HG02571 (cell line): ENCODE data around the gene KLC3.
"Not testable (repeated sequence)": the region's sequence is repeated elsewhere in the genome, so short reads cannot be mapped to it uniquely, and the experiment has no call there.

Experiments
- ATAC-seq: cut with Tn5 transposase; IDR thresholded peaks from one replicate; pipeline ENCODE4 v1.9.1; 2021; ENCODE audit warnings: mild to moderate bottlenecking, moderate library complexity; ENCODE audit not compliant: unreplicated experiment

KLC3 gene

DNA sequence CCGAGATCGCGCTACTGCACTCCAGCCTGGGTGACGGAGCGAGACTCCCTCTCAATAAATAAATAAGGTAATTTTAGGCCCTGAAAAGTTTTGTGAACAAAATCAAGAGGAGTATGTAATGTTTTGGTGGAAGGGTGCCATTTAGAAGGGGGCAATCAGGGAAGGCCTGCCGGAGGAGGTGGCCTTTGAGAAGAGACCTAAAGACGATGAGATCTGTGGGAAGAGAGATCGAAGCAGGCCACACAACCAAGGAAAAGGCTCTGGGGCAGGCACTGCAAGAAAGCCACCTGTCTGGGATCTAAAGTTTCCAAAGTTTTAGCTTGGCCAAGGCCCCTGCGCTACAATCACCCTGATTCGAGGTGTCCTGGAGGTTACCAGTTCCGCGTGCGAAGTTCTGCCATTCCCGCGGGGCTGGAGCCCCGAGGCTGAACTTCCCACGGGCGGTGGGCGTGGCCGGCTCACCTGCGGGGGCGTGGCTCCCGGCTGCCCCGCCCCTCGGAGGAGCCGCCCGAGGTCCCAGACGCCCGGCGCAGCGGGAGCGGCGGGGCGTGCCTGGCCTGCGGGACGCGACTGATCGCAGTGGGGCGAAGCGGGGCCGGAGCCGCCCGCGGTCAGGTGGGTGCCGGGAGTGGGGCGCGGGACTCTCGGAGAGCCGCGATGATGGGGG, at the start of gene KLC3:
Gene KLC3 (plus strand): TSS at position 519 of the 667 bp plus-strand sequence. CDS start 4,792 bp downstream, outside the sequence.
- ATAC-seq = no peak

DNA sequence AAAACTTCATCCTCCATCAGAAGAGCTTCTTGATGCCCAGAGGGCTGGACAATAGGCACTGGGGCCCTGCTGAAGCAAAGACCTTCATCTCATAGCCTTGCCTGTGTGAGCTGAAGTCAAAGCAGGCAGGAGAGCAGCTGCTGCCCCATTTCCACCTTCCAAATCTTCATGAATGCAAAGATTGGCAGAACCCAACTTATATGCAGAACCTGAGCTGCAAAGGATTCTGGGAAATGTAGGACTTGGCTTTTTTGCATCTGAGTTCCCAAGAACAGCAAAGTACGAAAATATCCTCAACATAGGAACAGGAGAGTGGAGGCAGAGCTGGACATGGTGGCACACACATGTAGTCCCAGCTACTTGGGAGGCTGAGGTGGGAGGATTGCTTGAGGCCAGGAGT, 48.7 kb upstream of the KLC3 start:
- no peak for ATAC-seq

DNA sequence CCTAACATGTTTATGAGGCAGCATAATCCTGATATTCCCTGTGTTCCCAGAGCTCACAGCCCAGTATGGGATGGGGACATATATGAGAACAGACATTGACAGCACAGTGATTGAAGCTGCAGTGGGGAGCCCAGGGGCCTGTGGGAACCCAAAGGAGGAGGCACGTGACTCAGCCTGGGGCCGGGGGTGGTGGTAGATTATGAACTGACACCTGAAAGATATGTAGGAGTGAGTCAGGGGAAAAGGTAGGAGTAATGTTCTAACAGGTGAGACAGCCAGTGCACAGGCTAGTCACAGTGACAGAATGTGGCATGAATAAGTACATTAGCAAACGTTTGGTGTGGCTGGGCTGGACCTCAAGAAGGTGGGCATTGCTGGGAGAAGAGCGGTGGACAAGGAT, 46.9 kb upstream of the KLC3 start:
- ATAC-seq = no peak

DNA sequence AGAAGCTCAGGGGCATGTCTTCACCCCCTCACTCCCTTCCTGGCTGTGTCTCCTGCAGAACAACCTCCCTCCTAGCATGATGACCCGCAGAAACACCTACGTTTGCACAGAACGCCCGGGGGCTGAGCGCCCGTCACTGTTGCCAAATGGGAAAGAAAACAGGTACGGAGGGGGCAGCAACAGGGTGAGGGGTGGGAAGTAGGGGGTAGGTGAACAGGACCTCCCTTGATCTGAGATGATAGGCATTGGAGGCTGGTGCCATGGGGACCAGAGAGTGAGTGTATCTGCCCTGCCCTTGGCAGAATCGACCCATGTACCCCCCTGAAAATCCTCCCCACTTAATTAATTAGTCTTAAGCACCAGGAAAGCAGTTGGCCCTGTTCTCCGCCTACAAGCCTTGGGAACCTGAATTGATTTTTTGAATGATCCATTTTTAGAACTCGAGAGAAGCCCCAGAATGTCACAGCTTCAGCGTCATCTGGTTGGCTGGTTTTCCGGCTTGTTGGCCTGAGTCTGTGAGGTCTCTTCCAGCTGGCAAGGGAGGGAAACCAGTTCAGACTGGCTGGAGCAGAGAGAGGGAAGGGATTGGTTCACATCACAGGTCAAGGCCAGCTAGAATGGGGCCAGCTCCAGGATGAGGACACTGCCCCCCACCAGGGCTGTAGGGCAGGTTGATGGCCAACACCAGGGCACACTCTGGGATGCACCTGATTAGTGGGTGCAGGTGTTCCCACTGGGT, 46.1 kb upstream of the KLC3 start:
- no peak for ATAC-seq

DNA sequence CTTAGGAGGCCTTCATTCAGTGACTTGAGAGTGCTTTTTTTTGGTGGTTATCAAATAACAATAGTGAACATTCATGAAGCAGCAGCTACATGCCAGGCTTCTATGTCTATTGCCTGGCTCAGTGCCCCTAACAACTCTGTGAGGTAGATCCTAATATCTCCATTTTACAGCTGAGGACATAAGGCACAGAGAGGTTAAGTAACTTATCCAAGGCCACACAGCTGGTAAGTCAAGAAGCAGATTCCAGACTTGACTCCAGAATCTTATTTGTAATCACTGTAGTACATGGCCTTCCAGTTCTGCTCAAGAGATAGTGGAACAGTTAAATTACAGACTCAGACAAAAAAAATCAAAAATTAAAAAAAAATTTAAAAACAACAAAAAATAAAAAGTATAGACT, 44.7 kb upstream of the KLC3 start:
- no peak for ATAC-seq

DNA sequence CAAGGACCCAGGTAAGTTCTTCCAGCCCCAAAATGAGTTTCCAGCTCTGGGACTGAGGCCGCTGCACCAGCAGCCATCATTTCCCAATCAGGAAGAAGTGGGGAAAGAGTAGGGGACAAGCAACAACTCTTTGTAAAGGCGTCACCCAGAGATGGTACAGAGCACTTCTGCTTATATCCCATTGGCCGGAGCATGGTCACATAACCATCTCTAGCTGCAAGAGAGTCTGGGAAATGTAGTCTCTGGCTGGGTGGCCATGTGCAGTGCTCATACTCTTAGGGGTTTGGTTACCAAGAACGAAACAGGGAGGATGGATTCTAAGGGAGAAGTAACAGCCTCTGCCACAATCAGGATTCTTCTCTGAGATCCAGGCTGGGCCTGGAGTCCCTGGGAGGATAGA, 44.2 kb upstream of the KLC3 start:
- no peak for ATAC-seq

DNA sequence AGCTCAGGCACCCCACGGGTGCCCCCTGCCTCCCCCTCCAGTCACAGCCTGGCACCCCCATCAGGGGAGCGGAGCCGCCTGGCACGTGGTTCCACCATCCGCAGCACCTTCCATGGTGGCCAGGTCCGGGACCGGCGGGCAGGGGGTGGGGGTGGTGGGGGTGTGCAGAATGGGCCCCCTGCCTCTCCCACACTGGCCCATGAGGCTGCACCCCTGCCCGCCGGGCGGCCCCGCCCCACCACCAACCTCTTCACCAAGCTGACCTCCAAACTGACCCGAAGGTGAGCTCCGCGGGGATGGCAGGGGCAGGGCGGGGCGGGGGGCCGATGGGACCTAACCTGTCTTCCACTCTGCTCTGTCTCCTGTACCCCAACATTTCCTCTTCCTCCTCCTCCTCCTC, 42.9 kb upstream of the KLC3 start:
- ATAC-seq = no peak

DNA sequence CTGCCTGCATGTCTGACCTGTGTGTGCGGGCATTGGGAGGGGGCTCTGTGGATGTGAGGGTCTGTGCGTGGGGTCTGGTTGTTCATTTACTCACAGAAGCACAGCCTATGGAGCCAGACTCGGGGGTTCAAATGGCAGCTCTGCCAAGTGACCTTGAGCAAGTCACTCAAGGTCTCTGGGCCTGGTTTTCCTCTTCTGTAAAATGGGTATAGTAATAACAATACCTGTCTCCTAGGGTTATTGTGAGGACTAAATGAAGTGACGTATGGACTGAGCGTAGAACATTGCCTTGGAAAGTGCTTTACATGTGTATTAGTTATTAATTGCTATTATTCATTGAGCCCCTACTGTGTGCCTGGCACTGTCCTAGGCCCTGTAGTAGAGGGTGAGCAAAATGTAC, 42.3 kb upstream of the KLC3 start:
- no peak for ATAC-seq

DNA sequence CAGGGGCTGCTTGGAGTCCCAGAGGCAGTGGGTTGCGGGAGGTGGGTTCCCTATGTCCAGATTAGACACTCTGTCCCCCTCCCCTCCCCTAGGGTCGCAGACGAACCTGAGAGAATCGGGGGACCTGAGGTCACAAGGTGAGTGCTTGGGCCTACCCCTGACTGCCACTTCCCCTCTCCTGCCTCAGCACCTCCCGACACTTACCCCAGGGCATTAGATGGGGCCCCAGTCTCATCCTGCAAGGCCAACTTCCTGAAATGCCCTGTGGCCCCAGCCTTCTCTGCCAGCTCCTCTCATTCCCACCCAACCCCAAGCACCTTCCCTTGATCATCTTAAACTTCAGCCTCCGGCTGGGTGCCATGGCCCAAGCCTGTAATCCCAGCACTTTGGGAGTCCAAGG, 40.8 kb upstream of the KLC3 start:
- ATAC-seq = no peak

DNA sequence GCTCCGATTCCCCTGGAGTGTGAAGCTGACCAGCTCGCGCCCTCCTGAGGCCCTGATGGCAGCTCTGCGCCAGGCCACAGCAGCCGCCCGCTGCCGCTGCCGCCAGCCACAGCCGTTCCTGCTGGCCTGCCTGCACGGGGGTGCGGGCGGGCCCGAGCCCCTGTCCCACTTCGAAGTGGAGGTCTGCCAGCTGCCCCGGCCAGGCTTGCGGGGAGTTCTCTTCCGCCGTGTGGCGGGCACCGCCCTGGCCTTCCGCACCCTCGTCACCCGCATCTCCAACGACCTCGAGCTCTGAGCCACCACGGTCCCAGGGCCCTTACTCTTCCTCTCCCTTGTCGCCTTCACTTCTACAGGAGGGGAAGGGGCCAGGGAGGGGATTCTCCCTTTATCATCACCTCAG, 38.1 kb upstream of the KLC3 start:
- ATAC-seq = no peak

DNA sequence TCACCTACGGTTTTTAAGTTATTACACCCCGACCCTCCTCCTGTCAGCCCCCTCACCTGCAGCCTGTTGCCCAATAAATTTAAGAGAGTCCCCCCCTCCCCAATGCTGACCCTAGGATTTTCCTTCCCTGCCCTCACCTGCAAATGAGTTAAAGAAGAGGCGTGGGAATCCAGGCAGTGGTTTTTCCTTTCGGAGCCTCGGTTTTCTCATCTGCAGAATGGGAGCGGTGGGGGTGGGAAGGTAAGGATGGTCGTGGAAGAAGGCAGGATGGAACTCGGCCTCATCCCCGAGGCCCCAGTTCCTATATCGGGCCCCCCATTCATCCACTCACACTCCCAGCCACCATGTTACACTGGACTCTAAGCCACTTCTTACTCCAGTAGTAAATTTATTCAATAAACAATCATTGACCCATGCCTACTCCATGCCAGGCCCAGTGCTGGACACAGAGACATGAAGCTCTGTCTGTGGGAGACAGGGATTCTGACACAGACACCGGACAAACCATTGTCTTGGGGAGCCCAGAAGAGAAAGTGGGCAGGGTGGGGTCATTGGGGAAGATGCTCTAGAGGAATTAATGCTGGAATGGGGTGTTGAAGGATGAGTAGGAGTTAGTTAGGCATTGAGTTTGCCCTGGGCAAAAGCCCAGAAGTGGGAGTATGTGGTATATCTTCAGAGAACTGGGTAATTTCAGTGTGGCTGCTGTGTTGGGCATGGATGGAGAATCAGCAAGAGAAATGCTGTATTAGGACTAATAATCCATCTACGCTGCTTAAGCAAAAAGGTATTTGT, 37.1 kb upstream of the KLC3 start:
- no peak for ATAC-seq

DNA sequence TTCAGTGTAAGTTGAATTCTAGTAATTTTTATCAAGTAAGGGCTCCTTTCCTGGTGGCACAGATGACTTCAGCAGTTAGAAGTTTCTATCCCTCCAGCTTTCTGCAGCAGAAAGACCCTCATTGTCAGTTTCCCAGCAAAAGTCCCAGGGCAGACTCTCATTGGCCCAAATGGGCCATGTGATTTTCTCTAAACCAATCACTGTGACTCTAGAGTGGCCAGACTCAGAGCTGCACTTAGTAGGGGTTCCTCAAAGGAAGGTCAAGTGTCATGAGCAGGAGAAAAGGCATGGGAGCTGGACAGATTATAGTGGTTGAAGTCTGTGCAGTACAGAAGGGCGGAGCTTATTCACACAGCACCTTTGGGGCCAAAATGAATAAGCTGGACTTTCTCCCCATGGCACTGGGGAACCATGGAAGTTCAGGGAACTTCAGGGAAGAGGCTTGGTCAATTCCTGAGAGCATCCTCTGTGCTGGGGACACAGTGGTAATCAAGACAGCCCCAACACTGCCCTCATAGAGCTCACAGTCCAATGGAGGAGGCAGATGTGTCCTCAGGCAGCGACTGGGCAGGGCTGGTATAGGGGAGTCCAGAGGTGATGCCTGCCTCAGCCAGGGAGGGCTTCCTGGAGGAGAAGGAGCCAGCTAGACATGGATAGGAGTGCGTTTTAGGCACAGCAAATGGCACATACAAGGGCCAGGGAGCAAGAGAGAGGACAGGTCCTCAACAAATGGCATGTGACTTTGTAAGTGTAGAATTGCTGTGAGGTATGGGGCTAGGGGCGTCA, 36.2 kb upstream of the KLC3 start:
- ATAC-seq = no peak

DNA sequence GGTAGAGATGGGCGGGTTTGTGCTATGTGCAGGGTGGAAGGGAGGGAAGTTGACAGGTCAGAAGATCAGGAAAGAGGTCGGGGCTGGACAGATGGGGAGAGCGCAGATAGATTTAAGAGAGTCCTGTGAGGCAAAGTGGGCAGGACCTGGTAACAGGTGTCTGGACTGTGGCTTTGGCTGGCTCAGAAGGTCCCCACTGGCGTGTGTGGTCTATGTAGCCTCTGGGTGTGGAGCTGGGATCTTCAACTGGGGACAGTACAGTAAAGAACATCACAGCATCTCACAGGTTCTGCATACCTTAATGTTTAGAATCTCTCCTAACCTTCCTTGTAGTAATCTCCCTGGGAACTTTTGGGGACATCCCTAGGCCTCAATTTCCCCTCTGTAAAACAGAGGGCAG, 35.5 kb upstream of the KLC3 start:
- no peak for ATAC-seq

DNA sequence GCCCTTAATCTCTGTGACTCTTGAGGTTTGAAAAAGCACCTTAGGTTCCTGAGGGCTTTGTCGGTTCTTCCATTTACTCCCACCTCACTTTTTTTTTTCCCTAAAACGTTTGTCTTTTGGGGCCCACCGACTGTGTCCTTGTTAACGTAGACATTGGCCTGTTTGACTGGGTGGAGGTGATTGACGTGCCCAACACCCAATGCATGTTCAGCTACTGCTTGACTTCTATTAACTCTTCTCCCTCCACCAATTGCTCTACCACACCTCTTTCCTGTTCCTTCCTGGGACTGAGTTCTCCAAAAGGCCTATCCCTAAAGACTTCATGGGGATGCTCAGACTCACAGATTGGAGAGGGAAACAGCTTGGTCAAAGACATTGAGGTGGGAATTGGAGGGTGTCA, 35.1 kb upstream of the KLC3 start:
- ATAC-seq = no peak

DNA sequence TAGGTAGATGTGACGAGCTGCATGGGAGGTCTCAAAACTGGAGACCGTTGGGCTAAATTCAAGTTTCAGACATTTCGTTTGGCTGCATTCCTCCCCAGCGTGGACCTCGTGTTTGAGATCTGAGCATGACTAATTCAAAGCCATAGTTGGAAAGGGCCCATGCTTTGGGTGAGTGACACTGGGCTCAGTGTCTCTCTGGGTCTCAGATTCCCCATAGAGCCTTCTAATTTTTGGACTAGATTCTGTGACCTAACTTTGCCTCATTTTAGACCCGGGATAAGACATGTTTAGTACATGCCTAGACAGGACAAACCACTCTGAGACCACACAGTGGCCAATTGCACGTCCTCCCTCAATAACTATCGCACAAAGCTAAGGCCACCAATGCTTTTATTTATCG, 34.5 kb upstream of the KLC3 start:
- no peak for ATAC-seq

DNA sequence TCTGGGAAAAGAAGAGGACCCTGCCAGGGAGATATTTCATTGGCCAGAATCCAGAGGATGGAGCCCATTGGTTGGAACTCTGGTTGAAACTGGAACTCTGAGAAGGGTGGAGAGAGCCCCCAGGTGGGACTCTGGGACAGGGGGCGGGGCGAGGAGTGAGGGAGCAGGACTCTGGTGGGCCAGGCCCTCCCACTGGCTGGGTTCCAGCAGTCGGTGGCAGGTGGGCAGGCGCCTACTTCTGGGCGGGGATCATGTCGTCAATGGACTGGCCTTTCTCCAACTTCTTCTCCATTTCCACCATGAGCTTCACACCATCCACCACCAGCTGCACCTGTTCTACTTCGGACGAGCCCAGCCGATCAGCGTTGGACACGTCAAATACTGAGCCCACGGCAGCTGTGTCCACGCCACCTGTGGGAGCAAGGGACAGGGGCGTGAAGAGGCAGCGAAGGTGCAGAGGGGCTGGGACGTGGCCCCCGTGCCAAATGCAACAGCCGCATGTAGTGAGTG, 34.0 kb upstream of the KLC3 start:
- ATAC-seq = no peak

DNA sequence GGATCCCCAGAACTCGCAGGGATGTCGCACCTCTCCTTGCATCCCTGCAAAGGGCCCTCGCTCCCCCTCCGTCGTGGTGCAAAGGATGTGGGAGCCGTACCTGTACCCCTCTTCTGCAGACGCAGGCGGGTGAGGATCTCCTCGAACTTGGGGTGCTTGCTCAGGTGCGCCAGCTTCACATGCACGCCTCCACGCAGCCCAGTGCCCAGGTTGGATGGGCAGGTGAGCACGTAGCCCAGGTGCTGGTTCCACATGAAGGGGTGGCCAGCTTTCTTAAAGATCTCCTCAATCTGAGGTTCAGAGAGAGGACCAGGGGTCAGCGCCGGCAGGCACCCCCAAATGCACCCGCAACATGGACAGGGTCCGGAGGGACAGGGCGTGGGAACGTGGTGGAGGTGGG, 33.2 kb upstream of the KLC3 start:
- no peak for ATAC-seq

DNA sequence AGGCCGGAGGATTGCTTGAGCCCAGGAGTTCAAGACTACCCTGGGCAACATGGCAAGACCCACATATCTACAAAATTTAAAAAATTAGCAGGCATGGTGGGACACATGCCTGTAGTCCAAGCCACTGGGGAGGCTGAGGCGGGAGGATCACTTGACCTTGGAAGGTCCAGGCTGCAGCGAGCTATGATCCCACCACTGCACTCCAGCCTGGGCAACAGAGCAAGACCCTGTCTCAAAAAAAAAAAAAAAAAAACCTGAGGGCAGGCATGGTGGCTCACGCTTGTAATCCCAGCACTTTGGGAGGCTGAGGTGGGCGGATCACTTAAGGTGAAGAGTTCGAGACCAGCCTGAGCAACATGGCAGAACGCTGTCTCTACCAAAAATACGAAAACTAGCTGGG, 31.2 kb upstream of the KLC3 start:
- not testable (repeated sequence) for ATAC-seq

DNA sequence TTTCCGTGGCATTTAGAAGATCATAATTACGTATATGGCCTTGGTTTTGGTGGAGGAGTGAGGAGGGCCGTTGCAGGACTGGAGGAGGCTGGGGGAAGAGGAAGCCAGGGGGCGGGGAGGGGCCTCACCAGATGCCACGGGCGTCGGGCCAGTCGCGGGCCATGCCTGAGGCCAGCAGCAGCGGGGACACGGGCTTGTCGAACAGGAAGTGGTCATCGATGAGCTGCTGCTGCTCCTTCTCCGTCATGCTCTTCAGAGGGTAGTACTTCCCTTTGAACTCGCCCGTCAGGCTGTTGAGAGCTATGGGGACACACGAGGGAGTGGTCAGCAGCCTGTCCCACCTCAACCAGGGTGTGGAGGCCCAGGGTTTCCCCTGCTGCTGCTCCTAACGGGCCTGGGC, 28.9 kb upstream of the KLC3 start:
- no peak for ATAC-seq

DNA sequence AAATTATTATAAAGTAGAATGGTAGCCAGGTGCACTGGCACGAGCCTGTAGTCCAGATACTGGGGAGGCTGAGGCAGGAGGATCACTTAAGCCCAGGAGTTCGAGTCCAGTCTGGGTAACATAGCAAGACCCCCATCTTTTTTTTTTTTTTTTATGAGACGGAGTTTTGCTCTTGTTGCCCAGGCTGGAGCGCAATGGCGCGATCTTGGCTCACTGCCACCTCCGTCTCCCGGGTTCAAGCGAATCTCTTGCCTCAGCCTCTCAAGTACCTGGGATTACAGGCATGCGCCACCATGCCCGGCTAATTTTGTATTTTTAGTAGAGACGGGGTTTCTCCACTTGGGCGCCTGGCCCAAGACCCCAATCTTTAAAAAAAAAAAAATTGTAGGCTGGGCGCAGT, 28.3 kb upstream of the KLC3 start:
- not testable (repeated sequence) for ATAC-seq

DNA sequence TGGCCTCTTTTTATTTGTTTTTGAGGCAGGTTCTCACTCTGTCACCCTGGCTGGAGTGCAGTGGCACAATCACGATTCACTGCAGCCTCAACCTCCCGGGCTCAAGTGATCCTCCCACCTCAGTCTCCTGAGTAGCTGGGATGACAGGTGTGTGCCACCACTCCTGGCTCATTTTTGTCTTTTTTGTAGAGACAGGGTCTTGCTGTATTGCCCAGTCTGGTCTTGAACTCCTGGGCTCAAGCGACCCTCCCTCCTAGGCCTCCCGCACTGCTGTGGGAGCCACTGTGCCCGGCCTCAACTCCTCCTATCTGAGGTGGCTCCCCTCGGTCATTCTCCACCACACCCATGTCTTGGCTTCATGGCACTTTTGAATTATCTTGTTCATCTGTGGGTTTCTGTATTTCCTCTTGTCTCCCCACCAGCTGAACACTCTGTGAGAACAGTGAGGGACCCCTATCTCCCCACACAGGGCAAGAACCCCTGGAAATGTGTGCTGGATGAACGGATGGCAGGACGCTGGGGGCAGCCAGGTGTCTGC, 25.8 kb upstream of the KLC3 start:
- no peak for ATAC-seq
